Hindlimb muscle (tissue), 1 donor: Measurements from ENCODE around the gene CHD2. TPM values are rescaled to one million over a fixed set of nuclear protein-coding genes. Genes with fewer than 3 reads are reported as not detected.
"Not testable (repeated sequence)": the region's sequence is repeated elsewhere in the genome, so short reads cannot be mapped to it uniquely, and the experiment has no call there.

Experiments
- DNase-seq: peaks from one replicate; pipeline ENCODE4 v3.0.0-alpha.2; 2013
- polyA plus RNA-seq: library from polyadenylated mRNA; unstranded; fragments of 120-200 nt; gene quantifications from one replicate; pipeline ENCODE4 v1.2.1, GENCODE V29; 2013; ENCODE audit not compliant: insufficient read length

CHD2 gene
- polyA plus RNA-seq, 1 donor: 57.9 TPM

- DNase-seq: no peak
Observed at GRCh38 chr15:93052090-93052879, 152.2 kb downstream of the CHD2 start.

GRCh38 chr15:93055211-93055610 lies 155.1 kb downstream of the CHD2 start:
- no peak for DNase-seq

- no peak for DNase-seq
Observed at GRCh38 chr15:93056836-93057235, 156.7 kb downstream of the CHD2 start.

- DNase-seq: no peak
Observed at GRCh38 chr15:93057618-93058017, 157.5 kb downstream of the CHD2 start.

- no peak for DNase-seq
Observed at GRCh38 chr15:93058128-93058527, 158.0 kb downstream of the CHD2 start.

- no peak for DNase-seq
Observed at GRCh38 chr15:93058904-93059427, 158.8 kb downstream of the CHD2 start.

GRCh38 chr15:93059442-93059841 lies 159.3 kb downstream of the CHD2 start:
- DNase-seq: no peak

GRCh38 chr15:93060336-93061248 lies 160.5 kb downstream of the CHD2 start:
- no peak for DNase-seq

- not testable (repeated sequence) for DNase-seq
Observed at GRCh38 chr15:93062628-93063261, 162.6 kb downstream of the CHD2 start.

- no peak for DNase-seq
Observed at GRCh38 chr15:93063262-93063671, 163.1 kb downstream of the CHD2 start.

- DNase-seq: no peak
Observed at GRCh38 chr15:93063796-93064690, 163.9 kb downstream of the CHD2 start.

- DNase-seq: no peak
Observed at GRCh38 chr15:93065641-93066045, 165.5 kb downstream of the CHD2 start.

- DNase-seq: no peak
Observed at GRCh38 chr15:93066224-93066681, 166.1 kb downstream of the CHD2 start.

GRCh38 chr15:93066834-93067648 lies 166.9 kb downstream of the CHD2 start:
- DNase-seq: no peak

- no peak for DNase-seq
Observed at GRCh38 chr15:93067649-93068085, 167.5 kb downstream of the CHD2 start.

GRCh38 chr15:93068581-93069199 lies 168.6 kb downstream of the CHD2 start:
- DNase-seq: no peak

GRCh38 chr15:93070132-93070531 lies 170.0 kb downstream of the CHD2 start:
- DNase-seq: no peak

GRCh38 chr15:93070551-93071296 lies 170.6 kb downstream of the CHD2 start:
- DNase-seq: no peak

GRCh38 chr15:93071469-93071936 lies 171.4 kb downstream of the CHD2 start:
- DNase-seq: no peak
